Melanocyte of skin (primary cell): Measurements from ENCODE around the gene TMEM273. TPM values are rescaled to one million over a fixed set of nuclear protein-coding genes. Genes with fewer than 3 reads are reported as not detected.

ENCODE experiments used
- total RNA-seq, 2 donors: library from RNA; depleted of rRNA; stranded (reverse); fragments of >200 nt; gene quantifications; 2 replicates each; pipeline ENCODE4 v1.2.3, GENCODE V29; 2012

Gene TMEM273
- not detected for total RNA-seq

DNA sequence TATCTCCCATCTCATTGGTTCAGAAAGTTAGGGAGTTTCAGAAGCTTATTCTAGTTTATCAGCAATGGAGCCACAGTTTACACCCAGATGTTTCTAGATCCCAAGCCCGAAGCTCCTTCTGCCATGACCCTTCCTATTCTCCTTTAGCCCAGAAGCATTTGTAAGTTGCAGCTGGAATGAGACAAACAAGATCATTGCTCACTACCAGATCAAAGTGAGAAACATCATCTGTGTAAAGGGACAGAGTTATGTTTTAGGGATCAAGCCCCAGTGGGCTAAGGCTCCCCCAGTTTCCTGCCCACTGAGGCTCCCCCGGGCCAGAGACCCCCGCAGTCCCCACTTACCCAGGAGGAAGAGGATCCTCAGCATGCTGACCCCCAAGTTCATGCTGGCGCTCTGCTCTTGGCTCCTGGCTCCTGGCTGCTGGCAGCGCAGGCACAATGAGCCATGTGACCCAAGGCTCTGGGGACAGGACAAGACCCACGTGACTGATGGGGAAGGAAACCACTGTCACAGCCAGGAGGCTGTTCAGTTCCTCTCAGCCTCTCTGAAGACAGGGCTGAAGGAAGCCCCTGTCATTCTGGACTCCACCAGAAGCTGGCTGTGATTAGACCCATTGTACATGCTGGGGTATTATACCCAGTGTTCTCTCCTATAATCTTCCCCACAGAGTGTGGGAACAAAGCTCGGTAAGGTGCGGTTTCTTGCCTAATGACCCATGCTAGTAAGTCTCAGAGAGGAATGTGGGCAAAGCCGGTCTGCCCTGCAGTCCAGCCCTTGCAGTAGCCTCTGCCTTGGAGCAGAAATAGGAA lies at the start of gene TMEM273:
TSS of gene TMEM273 (minus strand) at position 442 of the 812 bp plus-strand sequence. CDS start at position 387, 55 bp downstream.

DNA sequence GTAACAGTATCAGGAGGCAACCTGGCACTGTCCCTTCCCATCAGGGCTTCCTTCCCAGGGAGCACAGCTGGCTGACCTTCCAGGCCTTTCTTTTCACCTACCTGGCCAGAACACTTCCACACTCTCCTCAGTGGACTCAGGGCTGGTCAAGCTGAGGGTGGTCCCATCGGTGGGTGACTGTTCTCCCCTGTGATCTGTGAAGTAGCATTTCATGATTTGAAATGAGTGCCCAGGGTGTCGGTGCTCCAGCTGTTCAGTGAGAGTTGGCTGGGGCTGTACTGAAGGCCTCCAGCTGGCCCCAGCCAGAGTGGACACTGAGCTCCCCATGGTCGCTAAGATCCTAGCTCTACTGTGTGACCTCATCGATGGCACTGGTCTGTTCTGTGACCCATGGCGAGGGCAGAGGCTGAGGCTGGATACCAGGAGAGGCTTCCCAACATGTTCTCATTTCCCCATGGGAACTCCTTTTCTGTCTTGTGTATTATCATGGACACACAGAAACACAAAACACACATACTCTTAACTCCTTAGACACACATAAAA lies 54.4 kb downstream of the TMEM273 start, which contains the start of gene FAM170B:
TSS of gene FAM170B (minus strand) at position 316 of the 543 bp plus-strand sequence. CDS start at position 213, 103 bp downstream.

GRCh38 chr10:49115015-49115795 lies 73.0 kb downstream of the TMEM273 start, which contains the start of gene VSTM4:
TSS of gene VSTM4 (minus strand) at chr10:49115522. CDS start at chr10:49115485, 37 bp downstream.

Other genes starting within 250 kb of the TMEM273 start
- not detected for gene LRRC18, start 248.6 kb downstream of the TMEM273 start, total RNA-seq
- under 1 TPM in 1 of 2 donors, not detected in 1; under 0.01 TPM for gene VSTM4, start 72.9 kb downstream of the TMEM273 start, total RNA-seq
- gene FAM170B, start 54.4 kb downstream of the TMEM273 start, total RNA-seq: not detected
- not detected for gene C10orf71, start 110.8 kb upstream of the TMEM273 start, total RNA-seq
- gene DRGX, start 207.7 kb upstream of the TMEM273 start, total RNA-seq: not detected